ENCODE measurements around the gene CDKN2A. TPM values are rescaled to one million over a fixed set of nuclear protein-coding genes. Genes with fewer than 3 reads are reported as not detected.

CDKN2A gene
- polyA plus RNA-seq, 4 donors = 0.53 TPM; not detected in 3

- no peak for DNase-seq (ENCODE audit: low read depth in 4 of 4, low spot score in 3 of 4)
Observed at GRCh38 chr9:21958833-21959232, 35.4 kb downstream of the CDKN2A start.

- no peak for DNase-seq (ENCODE audit: low read depth in 4 of 4, low spot score in 3 of 4)
Observed at GRCh38 chr9:21945606-21946005, 48.6 kb downstream of the CDKN2A start.

GRCh38 chr9:21943464-21943863, 50.7 kb downstream of the CDKN2A start:
- DNase-seq (ENCODE audit: low read depth in 4 of 4, low spot score in 3 of 4) = no peak

GRCh38 chr9:21941337-21941995, 52.7 kb downstream of the CDKN2A start:
- DNase-seq (ENCODE audit: low read depth in 4 of 4, low spot score in 3 of 4) = no peak

GRCh38 chr9:21936161-21936560, 58.0 kb downstream of the CDKN2A start:
- no peak for DNase-seq (ENCODE audit: low read depth in 4 of 4, low spot score in 3 of 4)

- no peak for DNase-seq (ENCODE audit: low read depth in 4 of 4, low spot score in 3 of 4)
Observed at GRCh38 chr9:21935631-21936030, 58.6 kb downstream of the CDKN2A start.

- no peak for DNase-seq (ENCODE audit: low read depth in 4 of 4, low spot score in 3 of 4)
Observed at GRCh38 chr9:21933865-21934264, 60.3 kb downstream of the CDKN2A start.

- DNase-seq (ENCODE audit: low read depth in 4 of 4, low spot score in 3 of 4) = no peak
Observed at GRCh38 chr9:21933281-21933680, 60.9 kb downstream of the CDKN2A start.

GRCh38 chr9:21931428-21931827, 62.8 kb downstream of the CDKN2A start:
- no peak for DNase-seq (ENCODE audit: low read depth in 4 of 4, low spot score in 3 of 4)

- DNase-seq (ENCODE audit: low read depth in 4 of 4, low spot score in 3 of 4) = no peak
Observed at GRCh38 chr9:21927752-21928151, 66.4 kb downstream of the CDKN2A start.

GRCh38 chr9:21923694-21924093, 70.5 kb downstream of the CDKN2A start:
- no peak for DNase-seq (ENCODE audit: low read depth in 4 of 4, low spot score in 3 of 4)

- DNase-seq (ENCODE audit: low read depth in 4 of 4, low spot score in 3 of 4) = no peak
Observed at GRCh38 chr9:21919377-21920362, 74.5 kb downstream of the CDKN2A start.

Other genes starting within 250 kb of the CDKN2A start
- gene MTAP, start 191.8 kb downstream of the CDKN2A start, polyA plus RNA-seq (ENCODE audit: insufficient read length in 4 of 4) = 10 to 100 TPM; 32.5 to 49.2 (median 44.9) TPM
- gene CDKN2B-AS1, start 399 bp upstream of the CDKN2A start, polyA plus RNA-seq (ENCODE audit: insufficient read length in 4 of 4) = under 1 TPM in 1 of 4 donors, not detected in 3; 0.72 TPM
- under 1 TPM; 0.12 to 0.42 (median 0.27) TPM for gene CDKN2B, start 14.9 kb upstream of the CDKN2A start, polyA plus RNA-seq (ENCODE audit: insufficient read length in 4 of 4)

Data from left renal pelvis (tissue), 4 donors.